Activated T-cell treated with anti-CD3 and anti-CD28 coated beads, Interleukin-2, amount 50 U/mL, for 24 hours (primary cell): ENCODE data around the gene SDF4.

ENCODE experiments used
- DNase-seq: peaks from one replicate; pipeline ENCODE4 v3.0.0-alpha.2; 2020
- H3K27ac Mint-ChIP-seq: 2 replicates; pipeline ENCODE4 v1.8.0; 2020; ENCODE audit warnings: mild to moderate bottlenecking, mixed read lengths
- H3K27me3 Mint-ChIP-seq: 2 replicates; pipeline ENCODE4 v1.8.0; 2020; ENCODE audit warnings: mixed read lengths
- H3K36me3 Mint-ChIP-seq: 2 replicates; pipeline ENCODE4 v1.8.0; 2020; ENCODE audit warnings: low read depth, mixed read lengths
- H3K4me1 Mint-ChIP-seq: 2 replicates; pipeline ENCODE4 v1.8.0; 2020; ENCODE audit warnings: low read depth, mixed read lengths
- H3K4me3 Mint-ChIP-seq: 2 replicates; pipeline ENCODE4 v1.8.0; 2020; ENCODE audit warnings: mild to moderate bottlenecking, moderate library complexity, mixed read lengths
- H3K9me3 Mint-ChIP-seq: 2 replicates; pipeline ENCODE4 v1.8.0; 2020; ENCODE audit warnings: mixed read lengths

Gene SDF4

GRCh38 chr1:1231400-1232207 is at the start of gene SDF4:
TSS of gene SDF4 (minus strand) at chr1:1232001. CDS start at chr1:1228772, 3,229 bp downstream.
- Mint-ChIP-seq H3K9me3 (no peaks in the 10 kb centered on the region), H3K4me1 (peaks cover 39% of the 10 kb centered on the region), H3K27ac (peak within 1 kb of the TSS; percentile 94), H3K36me3 (peaks cover 62% of the 10 kb centered on the region), H3K27me3 (no peaks in the 10 kb centered on the region), H3K4me3 (peak within 1 kb of the TSS; percentile 94)
- DNase-seq = peak; percentile 95

- no peak for DNase-seq
Observed at GRCh38 chr1:1280782-1281481, 49.1 kb upstream of the SDF4 start.

GRCh38 chr1:1279028-1279427 is 47.2 kb upstream of the SDF4 start:
- Mint-ChIP-seq H3K4me1 (peaks cover 13% of the 10 kb centered on the region), H3K27ac (no peak overlapping the region), H3K9me3 (no peaks in the 10 kb centered on the region), H3K36me3 (no peaks in the 10 kb centered on the region), H3K27me3 (no peaks in the 10 kb centered on the region), H3K4me3 (no peak overlapping the region)
- no peak for DNase-seq

More at GRCh38 chr1:1280782-1281481, 49.1 kb upstream of the SDF4 start:
- H3K4me3 Mint-ChIP-seq = no peak overlapping the region
- no peak overlapping the region for H3K27ac Mint-ChIP-seq
- no peaks in the 10 kb centered on the region for H3K9me3 Mint-ChIP-seq
- H3K36me3 Mint-ChIP-seq = no peaks in the 10 kb centered on the region
- H3K4me1 Mint-ChIP-seq = peaks cover 5% of the 10 kb centered on the region
- H3K27me3 Mint-ChIP-seq = no peaks in the 10 kb centered on the region

GRCh38 chr1:1278620-1279019 is 46.8 kb upstream of the SDF4 start:
- H3K27me3 Mint-ChIP-seq = no peaks in the 10 kb centered on the region

GRCh38 chr1:1275836-1276235 is 44.0 kb upstream of the SDF4 start:
- peaks cover 23% of the 10 kb centered on the region for H3K36me3 Mint-ChIP-seq
- H3K27ac Mint-ChIP-seq = peak overlapping the region; percentile 11
- no peaks in the 10 kb centered on the region for H3K9me3 Mint-ChIP-seq
- H3K4me3 Mint-ChIP-seq = peak overlapping the region; percentile 6
- peaks cover 28% of the 10 kb centered on the region for H3K4me1 Mint-ChIP-seq
- no peaks in the 10 kb centered on the region for H3K27me3 Mint-ChIP-seq
- DNase-seq = no peak

More at GRCh38 chr1:1278620-1279019, 46.8 kb upstream of the SDF4 start:
- no peak overlapping the region for H3K4me3 Mint-ChIP-seq
- no peak for DNase-seq
- no peaks in the 10 kb centered on the region for H3K36me3 Mint-ChIP-seq
- H3K27ac Mint-ChIP-seq = no peak overlapping the region
- no peaks in the 10 kb centered on the region for H3K9me3 Mint-ChIP-seq
- peaks cover 13% of the 10 kb centered on the region for H3K4me1 Mint-ChIP-seq

- Mint-ChIP-seq H3K9me3 (no peaks in the 10 kb centered on the region), H3K4me3 (peak overlapping the region; percentile 74), H3K27ac (peak overlapping the region; percentile 72), H3K4me1 (peaks cover 36% of the 10 kb centered on the region), H3K27me3 (no peaks in the 10 kb centered on the region), H3K36me3 (peaks cover 31% of the 10 kb centered on the region)
- DNase-seq = no peak
Observed at GRCh38 chr1:1274931-1275431, 43.2 kb upstream of the SDF4 start.

- peak overlapping the region; percentile 72 for H3K27ac Mint-ChIP-seq
- no peak for DNase-seq
- H3K27me3 Mint-ChIP-seq = no peaks in the 10 kb centered on the region
Observed at GRCh38 chr1:1274299-1274930, 42.6 kb upstream of the SDF4 start.

GRCh38 chr1:1273512-1274298 is 41.9 kb upstream of the SDF4 start, which contains the start of gene UBE2J2:
TSS of gene UBE2J2 (minus strand) at chr1:1273854. CDS start at chr1:1267992, 5,862 bp downstream.
- Mint-ChIP-seq H3K36me3 (peaks cover 39% of the 10 kb centered on the region), H3K4me3 (peak within 1 kb of the TSS; percentile 91)
- DNase-seq = peak; percentile 95

More at GRCh38 chr1:1274299-1274930, 42.6 kb upstream of the SDF4 start:
- Mint-ChIP-seq H3K9me3 (no peaks in the 10 kb centered on the region), H3K4me3 (peak overlapping the region; percentile 74), H3K36me3 (peaks cover 37% of the 10 kb centered on the region), H3K4me1 (peaks cover 41% of the 10 kb centered on the region)

GRCh38 chr1:1273209-1273511 is 41.4 kb upstream of the SDF4 start:
- Mint-ChIP-seq H3K9me3 (no peaks in the 10 kb centered on the region), H3K4me1 (peaks cover 41% of the 10 kb centered on the region), H3K27me3 (no peaks in the 10 kb centered on the region), H3K27ac (peak overlapping the region; percentile 94), H3K4me3 (peak overlapping the region; percentile 91), H3K36me3 (peaks cover 44% of the 10 kb centered on the region)
- no peak for DNase-seq

More at GRCh38 chr1:1273512-1274298, 41.9 kb upstream of the SDF4 start, which contains the start of gene UBE2J2:
- Mint-ChIP-seq H3K9me3 (no peaks in the 10 kb centered on the region), H3K27ac (peak within 1 kb of the TSS; percentile 94), H3K4me1 (peaks cover 41% of the 10 kb centered on the region), H3K27me3 (no peaks in the 10 kb centered on the region)

- DNase-seq = no peak
- peaks cover 41% of the 10 kb centered on the region for H3K4me1 Mint-ChIP-seq
- H3K36me3 Mint-ChIP-seq = peaks cover 48% of the 10 kb centered on the region
- H3K27ac Mint-ChIP-seq = peak overlapping the region; percentile 94
- no peaks in the 10 kb centered on the region for H3K9me3 Mint-ChIP-seq
- peak overlapping the region; percentile 91 for H3K4me3 Mint-ChIP-seq
- no peaks in the 10 kb centered on the region for H3K27me3 Mint-ChIP-seq
Observed at GRCh38 chr1:1272341-1273208, 40.8 kb upstream of the SDF4 start.

GRCh38 chr1:1270813-1271212 is 39.0 kb upstream of the SDF4 start:
- Mint-ChIP-seq H3K27ac (peak overlapping the region; percentile 86), H3K4me1 (peaks cover 45% of the 10 kb centered on the region), H3K4me3 (peak overlapping the region; percentile 91), H3K36me3 (peaks cover 61% of the 10 kb centered on the region), H3K27me3 (no peaks in the 10 kb centered on the region), H3K9me3 (no peaks in the 10 kb centered on the region)
- DNase-seq = no peak

- H3K4me3 Mint-ChIP-seq = no peak overlapping the region
- no peaks in the 10 kb centered on the region for H3K9me3 Mint-ChIP-seq
- peaks cover 39% of the 10 kb centered on the region for H3K4me1 Mint-ChIP-seq
- DNase-seq = no peak
- H3K36me3 Mint-ChIP-seq = peaks cover 86% of the 10 kb centered on the region
- peak overlapping the region; percentile 50 for H3K27ac Mint-ChIP-seq
- no peaks in the 10 kb centered on the region for H3K27me3 Mint-ChIP-seq
Observed at GRCh38 chr1:1268284-1268682, 36.5 kb upstream of the SDF4 start.
